ENCODE data around the gene MAP2K5. TPM values are rescaled to one million over a fixed set of nuclear protein-coding genes. Genes with fewer than 3 reads are reported as not detected.

The MAP2K5 gene
- total RNA-seq, 1 experiment from 2014 or later, result 13.6 TPM

- TF ChIP-seq, protein P1, sequence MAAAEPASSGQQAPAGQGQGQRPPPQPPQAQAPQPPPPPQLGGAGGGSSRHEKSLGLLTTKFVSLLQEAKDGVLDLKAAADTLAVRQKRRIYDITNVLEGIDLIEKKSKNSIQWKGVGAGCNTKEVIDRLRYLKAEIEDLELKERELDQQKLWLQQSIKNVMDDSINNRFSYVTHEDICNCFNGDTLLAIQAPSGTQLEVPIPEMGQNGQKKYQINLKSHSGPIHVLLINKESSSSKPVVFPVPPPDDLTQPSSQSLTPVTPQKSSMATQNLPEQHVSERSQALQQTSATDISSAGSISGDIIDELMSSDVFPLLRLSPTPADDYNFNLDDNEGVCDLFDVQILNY (CRISPR knock-in tag; IDR thresholded peaks at IDR 0.05), result no peak
- TF ChIP-seq NR2C2 (CRISPR knock-in tag; IDR thresholded peaks at IDR 0.05) (no peak), EMX1 (CRISPR knock-in tag; IDR thresholded peaks at IDR 0.05) (no peak), SOX15 (CRISPR knock-in tag; IDR thresholded peaks at IDR 0.05) (no peak)
- 0 out of 2 replicates have a peak, but pooled peaks cover 3% of the 10 kb centered on the region for H3K4me1 Mint-ChIP-seq
- no peak overlapping the region for H3K4me3 Mint-ChIP-seq
- H3K36me3 Mint-ChIP-seq, result no peaks in the 10 kb centered on the region
- H3K27ac Mint-ChIP-seq, result no peak overlapping the region
- no peak for ATAC-seq
- no peak for DNase-seq (ENCODE audit: low spot score)
- ChIA-PET POLR2A (no interaction called here), CTCF (no interaction called here)
- H3K9me3 Mint-ChIP-seq, result no peaks in the 10 kb centered on the region
- no peaks in the 10 kb centered on the region for H3K27me3 Mint-ChIP-seq (ENCODE audit: low read depth)
Measured at GRCh38 chr15:67512933-67513714, 29.4 kb upstream of the MAP2K5 start.

DNA sequence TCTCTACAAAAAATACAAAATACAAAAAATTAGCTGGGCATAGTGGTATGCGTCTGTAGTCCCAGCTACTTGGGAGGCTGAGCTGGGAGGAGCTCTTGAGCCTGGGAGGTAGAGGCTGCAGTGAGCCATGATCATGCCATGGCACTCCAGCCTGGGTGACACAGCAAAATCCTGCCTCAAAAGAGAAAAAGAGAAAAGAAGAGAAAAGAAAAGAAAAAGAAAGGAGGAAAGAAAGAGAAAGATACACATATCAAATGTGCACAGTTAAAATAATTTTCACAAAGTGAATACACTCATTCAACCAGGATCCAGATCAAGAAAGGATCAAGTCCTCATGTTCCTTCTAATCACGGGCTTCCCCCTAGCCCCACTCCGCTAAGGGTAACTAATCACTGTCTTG lies 27.4 kb upstream of the MAP2K5 start:
- ChIA-PET CTCF (no interaction called here), POLR2A (no interaction called here)
- no peak overlapping the region for H3K4me3 Mint-ChIP-seq
- no peaks in the 10 kb centered on the region for H3K36me3 Mint-ChIP-seq
- H3K4me1 Mint-ChIP-seq, result 0 out of 2 replicates have a peak, but pooled peaks cover 3% of the 10 kb centered on the region
- H3K27ac Mint-ChIP-seq, result no peak overlapping the region
- no peaks in the 10 kb centered on the region for H3K9me3 Mint-ChIP-seq
- no peak for ATAC-seq
- no peak for TF ChIP-seq ZNF232 (CRISPR knock-in tag; IDR thresholded peaks at IDR 0.05)
- TF ChIP-seq ESRRA (CRISPR knock-in tag; IDR thresholded peaks at IDR 0.05; ENCODE audit: borderline replicate concordance), result no peak
- TF ChIP-seq OVOL2 (CRISPR knock-in tag; IDR thresholded peaks at IDR 0.05; ENCODE audit: borderline replicate concordance), result no peak
- no peak for TF ChIP-seq FOXP4 (CRISPR knock-in tag; IDR thresholded peaks at IDR 0.05)
- no peak for TF ChIP-seq HMGA2 (CRISPR knock-in tag; IDR thresholded peaks at IDR 0.05)
- TF ChIP-seq RORB (CRISPR knock-in tag; IDR thresholded peaks at IDR 0.05), result no peak
- no peak for TF ChIP-seq ZNF121 (CRISPR knock-in tag; IDR thresholded peaks at IDR 0.05)
- TF ChIP-seq, protein P2, sequence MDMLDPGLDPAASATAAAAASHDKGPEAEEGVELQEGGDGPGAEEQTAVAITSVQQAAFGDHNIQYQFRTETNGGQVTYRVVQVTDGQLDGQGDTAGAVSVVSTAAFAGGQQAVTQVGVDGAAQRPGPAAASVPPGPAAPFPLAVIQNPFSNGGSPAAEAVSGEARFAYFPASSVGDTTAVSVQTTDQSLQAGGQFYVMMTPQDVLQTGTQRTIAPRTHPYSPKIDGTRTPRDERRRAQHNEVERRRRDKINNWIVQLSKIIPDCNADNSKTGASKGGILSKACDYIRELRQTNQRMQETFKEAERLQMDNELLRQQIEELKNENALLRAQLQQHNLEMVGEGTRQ (CRISPR knock-in tag; IDR thresholded peaks at IDR 0.05), result no peak
- no peak for TF ChIP-seq FOXP1 (CRISPR knock-in tag; IDR thresholded peaks at IDR 0.05; ENCODE audit: borderline replicate concordance)
- TF ChIP-seq, protein P3, sequence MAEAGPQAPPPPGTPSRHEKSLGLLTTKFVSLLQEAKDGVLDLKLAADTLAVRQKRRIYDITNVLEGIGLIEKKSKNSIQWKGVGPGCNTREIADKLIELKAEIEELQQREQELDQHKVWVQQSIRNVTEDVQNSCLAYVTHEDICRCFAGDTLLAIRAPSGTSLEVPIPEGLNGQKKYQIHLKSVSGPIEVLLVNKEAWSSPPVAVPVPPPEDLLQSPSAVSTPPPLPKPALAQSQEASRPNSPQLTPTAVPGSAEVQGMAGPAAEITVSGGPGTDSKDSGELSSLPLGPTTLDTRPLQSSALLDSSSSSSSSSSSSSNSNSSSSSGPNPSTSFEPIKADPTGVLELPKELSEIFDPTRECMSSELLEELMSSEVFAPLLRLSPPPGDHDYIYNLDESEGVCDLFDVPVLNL (CRISPR knock-in tag; IDR thresholded peaks at IDR 0.05; ENCODE audit: borderline replicate concordance, low read depth), result no peak
- TF ChIP-seq ZNF423 (CRISPR knock-in tag; IDR thresholded peaks at IDR 0.05), result no peak
- no peak for TF ChIP-seq ARID4B (CRISPR knock-in tag; IDR thresholded peaks at IDR 0.05; ENCODE audit: borderline replicate concordance)
- TF ChIP-seq MXD4 (CRISPR knock-in tag; IDR thresholded peaks at IDR 0.05; ENCODE audit: borderline replicate concordance), result no peak
- TF ChIP-seq USF1 (CRISPR knock-in tag; IDR thresholded peaks at IDR 0.05), result no peak
- no peak for DNase-seq (ENCODE audit: low spot score)
- H3K27me3 Mint-ChIP-seq (ENCODE audit: low read depth), result peaks cover under 1% of the 10 kb centered on the region; the same call in 1 of the 2 replicates

All from WTC11 (cell line).